Skeletal muscle tissue (tissue), 4 donors: ENCODE data around the gene KCNN3. TPM values are rescaled to one million over a fixed set of nuclear protein-coding genes. Genes with fewer than 3 reads are reported as not detected.

Experiments
- H3K27ac ChIP-seq: one replicate; pipeline ENCODE4 v1.7.0; 2013; ENCODE audit warnings: mild to moderate bottlenecking, low read depth, low read length, inconsistent platforms
- H3K27me3 ChIP-seq, 3 donors: one replicate each; pipeline ENCODE4 v1.7.0; 2013; ENCODE audit warnings: low read length in 3 of 3; ENCODE audit not compliant: control insufficient read depth in 3 of 3, insufficient read depth in 3 of 3
- H3K36me3 ChIP-seq, 3 donors: one replicate each; pipeline ENCODE4 v1.7.0; 2013; ENCODE audit warnings: low read length in 3 of 3; ENCODE audit not compliant: control insufficient read depth in 3 of 3, insufficient read depth in 3 of 3
- H3K4me1 ChIP-seq, 3 donors: one replicate each; pipeline ENCODE4 v1.7.0; 2013; ENCODE audit warnings: low read length in 3 of 3, mild to moderate bottlenecking in 3 of 3; ENCODE audit not compliant: control insufficient read depth in 3 of 3, insufficient read depth in 3 of 3
- H3K4me3 ChIP-seq, 3 donors: one replicate each; pipeline ENCODE4 v1.7.0; 2013; ENCODE audit warnings: low read length in 3 of 3
- H3K9ac ChIP-seq, 3 donors: one replicate each; pipeline ENCODE4 v1.7.0; 2013; ENCODE audit warnings: low read length in 3 of 3, mild to moderate bottlenecking in 3 of 3, moderate library complexity in 2 of 3, low read depth in 1 of 3
- H3K9me3 ChIP-seq, 3 donors: one replicate each; pipeline ENCODE4 v1.7.0; 2013; ENCODE audit warnings: low read length in 3 of 3; ENCODE audit not compliant: control insufficient read depth in 3 of 3
- total RNA-seq: library from RNA; depleted of rRNA; stranded (reverse); fragments of >200 nt; gene quantifications from one replicate; pipeline ENCODE4 v1.2.3, GENCODE V29; 2014
- donor health status: Osteomylitis.

The KCNN3 gene
- total RNA-seq, 1 donor from 2014 or later = 3.7 TPM

GRCh38 chr1:154855186-154855851 is 14.8 kb downstream of the KCNN3 start:
- peaks cover 50 to 78% (median 63%) of the 10 kb centered on the region in 3 donors for H3K4me1 ChIP-seq
- H3K4me3 ChIP-seq = peak overlapping the region in 2 of 3 donors; percentile 22 to 39
- no peaks in the 10 kb centered on the region for H3K27me3 ChIP-seq
- no peaks in the 10 kb centered on the region for H3K9me3 ChIP-seq
- H3K27ac ChIP-seq = peak overlapping the region; percentile 75
- no peaks in the 10 kb centered on the region for H3K36me3 ChIP-seq
- H3K9ac ChIP-seq = peak overlapping the region; percentile 28 to 63 (median 54)

DNA sequence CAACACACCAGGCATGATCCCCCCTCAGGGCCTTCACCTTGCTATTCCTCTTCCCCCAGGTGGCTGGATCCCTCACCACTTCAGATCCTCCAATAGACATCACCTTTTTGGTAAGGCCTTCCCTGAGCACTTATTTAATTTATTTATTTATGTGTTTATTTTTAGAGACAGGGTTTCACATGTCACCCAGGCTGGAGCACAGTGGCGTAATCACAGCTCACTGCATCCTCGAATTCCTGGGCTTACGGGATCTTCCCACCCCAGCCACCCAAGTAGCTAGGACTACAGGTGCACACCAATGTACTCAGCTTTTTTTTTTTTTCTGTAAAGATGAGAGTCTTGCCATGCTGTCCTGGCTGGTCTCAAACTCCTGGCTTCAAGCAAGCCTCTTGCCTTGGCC is 17.2 kb downstream of the KCNN3 start:
- H3K27ac ChIP-seq = peak overlapping the region; percentile 57
- no peaks in the 10 kb centered on the region for H3K9me3 ChIP-seq
- H3K9ac ChIP-seq = peak overlapping the region; percentile 4 to 50 (median 8)
- peaks cover 31 to 78% (median 50%) of the 10 kb centered on the region in 3 donors for H3K4me1 ChIP-seq
- peak overlapping the region in 1 of 3 donors; percentile 22 for H3K4me3 ChIP-seq
- no peaks in the 10 kb centered on the region for H3K27me3 ChIP-seq
- no peaks in the 10 kb centered on the region for H3K36me3 ChIP-seq

- Histone ChIP-seq H3K9me3 (no peaks in the 10 kb centered on the region), H3K27ac (peak overlapping the region; percentile 51), H3K36me3 (no peaks in the 10 kb centered on the region), H3K27me3 (no peaks in the 10 kb centered on the region), H3K4me1 (peaks cover 37 to 78% (median 55%) of the 10 kb centered on the region in 3 donors), H3K4me3 (no peak overlapping the region), H3K9ac (peak overlapping the region in 1 of 3 donors; percentile 25)
Observed at GRCh38 chr1:154851392-154852177, 18.5 kb downstream of the KCNN3 start.

GRCh38 chr1:154849645-154850131 is 20.4 kb downstream of the KCNN3 start:
- Histone ChIP-seq H3K36me3 (no peaks in the 10 kb centered on the region), H3K9ac (no peak overlapping the region), H3K27ac (peak overlapping the region; percentile 47), H3K9me3 (no peaks in the 10 kb centered on the region), H3K27me3 (no peaks in the 10 kb centered on the region), H3K4me1 (peaks cover 40 to 81% (median 60%) of the 10 kb centered on the region in 3 donors), H3K4me3 (no peak overlapping the region)

DNA sequence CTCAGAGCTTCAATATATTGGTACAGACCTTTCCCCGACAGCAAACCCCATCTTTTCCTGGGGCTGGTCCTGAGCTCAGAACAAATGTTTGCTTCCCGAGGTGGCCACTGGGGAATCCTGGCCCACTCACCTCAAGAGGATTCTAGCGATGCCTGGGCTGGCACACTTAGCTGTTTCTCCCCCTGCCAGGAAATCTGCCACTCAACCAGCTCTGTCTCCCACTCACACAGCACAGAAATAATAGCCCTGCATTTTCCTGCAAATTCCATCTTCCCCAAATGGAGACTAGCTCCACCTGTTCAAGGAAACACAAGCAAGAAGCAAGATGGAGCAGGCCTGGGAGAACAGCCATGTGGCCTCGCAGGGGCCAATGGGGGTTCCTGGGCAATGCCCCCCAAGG is 21.1 kb downstream of the KCNN3 start:
- peaks cover 45 to 88% (median 62%) of the 10 kb centered on the region in 3 donors for H3K4me1 ChIP-seq
- no peak overlapping the region for H3K4me3 ChIP-seq
- H3K36me3 ChIP-seq = no peaks in the 10 kb centered on the region
- no peaks in the 10 kb centered on the region for H3K27me3 ChIP-seq
- no peaks in the 10 kb centered on the region for H3K9me3 ChIP-seq
- peak overlapping the region; percentile 47 for H3K27ac ChIP-seq
- H3K9ac ChIP-seq = no peak overlapping the region

DNA sequence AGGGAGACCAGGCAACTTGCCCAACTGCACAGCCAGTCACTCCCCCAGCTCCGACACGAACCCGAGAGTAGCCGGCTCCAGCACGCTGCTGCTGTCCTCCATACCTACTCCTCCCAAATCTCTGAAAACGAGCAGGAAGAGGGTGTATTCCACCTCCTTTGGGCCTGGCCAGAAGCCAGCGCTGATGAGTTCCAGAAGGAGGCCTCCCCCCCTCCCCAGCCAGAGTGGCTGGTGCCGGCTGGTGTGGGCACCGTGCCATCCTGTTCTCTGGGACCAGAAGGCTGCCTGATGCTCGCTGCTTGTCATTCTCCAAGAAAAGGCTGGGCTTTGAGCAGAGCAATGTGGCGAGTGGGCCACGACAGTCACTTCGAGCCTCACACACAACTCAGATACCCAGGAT is 22.2 kb downstream of the KCNN3 start:
- Histone ChIP-seq H3K9me3 (no peaks in the 10 kb centered on the region), H3K36me3 (no peaks in the 10 kb centered on the region), H3K27ac (peak overlapping the region; percentile 60), H3K9ac (peak overlapping the region in 1 of 3 donors; percentile 33), H3K4me1 (peaks cover 48 to 85% (median 59%) of the 10 kb centered on the region in 3 donors), H3K27me3 (no peaks in the 10 kb centered on the region), H3K4me3 (no peak overlapping the region)

- Histone ChIP-seq H3K27me3 (no peaks in the 10 kb centered on the region), H3K9me3 (no peaks in the 10 kb centered on the region), H3K4me3 (peak overlapping the region in 2 of 3 donors; percentile 20 to 22), H3K27ac (peak overlapping the region; percentile 60), H3K36me3 (no peaks in the 10 kb centered on the region), H3K4me1 (peaks cover 48 to 79% (median 50%) of the 10 kb centered on the region in 3 donors), H3K9ac (peak overlapping the region in 2 of 3 donors; percentile 54 to 57)
Observed at GRCh38 chr1:154846565-154847442, 23.3 kb downstream of the KCNN3 start.

- Histone ChIP-seq H3K27me3 (no peaks in the 10 kb centered on the region), H3K9ac (peak overlapping the region; percentile 38 to 54 (median 40)), H3K4me1 (peaks cover 48 to 81% (median 56%) of the 10 kb centered on the region in 3 donors), H3K9me3 (no peaks in the 10 kb centered on the region), H3K4me3 (peak overlapping the region in 2 of 3 donors; percentile 20 to 40), H3K36me3 (no peaks in the 10 kb centered on the region), H3K27ac (peak overlapping the region; percentile 60)
Observed at GRCh38 chr1:154845879-154846278, 24.2 kb downstream of the KCNN3 start.

GRCh38 chr1:154845174-154845573 is 24.9 kb downstream of the KCNN3 start:
- Histone ChIP-seq H3K4me3 (peak overlapping the region; percentile 15 to 40 (median 29)), H3K9me3 (no peaks in the 10 kb centered on the region), H3K27ac (peak overlapping the region; percentile 60), H3K27me3 (no peaks in the 10 kb centered on the region), H3K4me1 (peaks cover 53 to 85% (median 63%) of the 10 kb centered on the region in 3 donors), H3K36me3 (no peaks in the 10 kb centered on the region), H3K9ac (peak overlapping the region in 2 of 3 donors; percentile 40 to 54)
